MM.1S (cell line): Measurements from ENCODE around the gene MGAT5.

Source experiments
- EZH2 ChIP-seq: fragments of 300-600 bp; sonication (generic); optimal IDR thresholded peaks from 2 replicates; pipeline ENCODE3; 2017; ENCODE audit warnings: low read depth, mild to moderate bottlenecking, antibody characterized with exemption, low read length, mixed read lengths
- TF ChIP-seq, protein P1 (sequence below): fragments of 300-600 bp; sonication (generic); IDR thresholded peaks from 2 replicates; pipeline ENCODE4 v1.5.1; 2016; ENCODE audit warnings: antibody characterized with exemption, low read length, mixed read lengths

DNA sequence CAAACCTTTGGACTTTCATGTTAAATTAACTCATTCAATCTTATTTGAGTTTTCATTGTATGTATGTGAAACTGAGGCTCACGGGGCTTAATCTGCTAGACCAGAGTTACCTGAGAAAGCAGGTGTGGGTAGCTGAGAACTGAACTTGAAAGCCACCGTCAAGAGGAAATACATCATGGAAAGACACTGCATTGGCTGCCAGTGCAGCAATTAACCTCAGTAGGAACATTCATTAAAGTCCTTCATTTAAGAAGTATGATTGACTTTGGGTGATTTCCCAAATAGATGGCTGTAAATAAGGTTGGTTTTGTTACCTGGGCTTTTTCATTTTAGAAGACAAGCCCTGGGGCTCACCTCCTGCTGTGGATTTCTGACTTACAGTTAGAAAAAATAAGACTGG is 36.5 kb upstream of the MGAT5 start:
- TF ChIP-seq, protein P1, sequence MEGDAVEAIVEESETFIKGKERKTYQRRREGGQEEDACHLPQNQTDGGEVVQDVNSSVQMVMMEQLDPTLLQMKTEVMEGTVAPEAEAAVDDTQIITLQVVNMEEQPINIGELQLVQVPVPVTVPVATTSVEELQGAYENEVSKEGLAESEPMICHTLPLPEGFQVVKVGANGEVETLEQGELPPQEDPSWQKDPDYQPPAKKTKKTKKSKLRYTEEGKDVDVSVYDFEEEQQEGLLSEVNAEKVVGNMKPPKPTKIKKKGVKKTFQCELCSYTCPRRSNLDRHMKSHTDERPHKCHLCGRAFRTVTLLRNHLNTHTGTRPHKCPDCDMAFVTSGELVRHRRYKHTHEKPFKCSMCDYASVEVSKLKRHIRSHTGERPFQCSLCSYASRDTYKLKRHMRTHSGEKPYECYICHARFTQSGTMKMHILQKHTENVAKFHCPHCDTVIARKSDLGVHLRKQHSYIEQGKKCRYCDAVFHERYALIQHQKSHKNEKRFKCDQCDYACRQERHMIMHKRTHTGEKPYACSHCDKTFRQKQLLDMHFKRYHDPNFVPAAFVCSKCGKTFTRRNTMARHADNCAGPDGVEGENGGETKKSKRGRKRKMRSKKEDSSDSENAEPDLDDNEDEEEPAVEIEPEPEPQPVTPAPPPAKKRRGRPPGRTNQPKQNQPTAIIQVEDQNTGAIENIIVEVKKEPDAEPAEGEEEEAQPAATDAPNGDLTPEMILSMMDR: no peak
- TF ChIP-seq EZH2: no peak
